ENCODE results near the gene ZNF174. TPM values are rescaled to one million over a fixed set of nuclear protein-coding genes. Genes with fewer than 3 reads are reported as not detected.

Gene ZNF174
- total RNA-seq: 6.2 and 9.5 TPM in 2 replicates

DNA sequence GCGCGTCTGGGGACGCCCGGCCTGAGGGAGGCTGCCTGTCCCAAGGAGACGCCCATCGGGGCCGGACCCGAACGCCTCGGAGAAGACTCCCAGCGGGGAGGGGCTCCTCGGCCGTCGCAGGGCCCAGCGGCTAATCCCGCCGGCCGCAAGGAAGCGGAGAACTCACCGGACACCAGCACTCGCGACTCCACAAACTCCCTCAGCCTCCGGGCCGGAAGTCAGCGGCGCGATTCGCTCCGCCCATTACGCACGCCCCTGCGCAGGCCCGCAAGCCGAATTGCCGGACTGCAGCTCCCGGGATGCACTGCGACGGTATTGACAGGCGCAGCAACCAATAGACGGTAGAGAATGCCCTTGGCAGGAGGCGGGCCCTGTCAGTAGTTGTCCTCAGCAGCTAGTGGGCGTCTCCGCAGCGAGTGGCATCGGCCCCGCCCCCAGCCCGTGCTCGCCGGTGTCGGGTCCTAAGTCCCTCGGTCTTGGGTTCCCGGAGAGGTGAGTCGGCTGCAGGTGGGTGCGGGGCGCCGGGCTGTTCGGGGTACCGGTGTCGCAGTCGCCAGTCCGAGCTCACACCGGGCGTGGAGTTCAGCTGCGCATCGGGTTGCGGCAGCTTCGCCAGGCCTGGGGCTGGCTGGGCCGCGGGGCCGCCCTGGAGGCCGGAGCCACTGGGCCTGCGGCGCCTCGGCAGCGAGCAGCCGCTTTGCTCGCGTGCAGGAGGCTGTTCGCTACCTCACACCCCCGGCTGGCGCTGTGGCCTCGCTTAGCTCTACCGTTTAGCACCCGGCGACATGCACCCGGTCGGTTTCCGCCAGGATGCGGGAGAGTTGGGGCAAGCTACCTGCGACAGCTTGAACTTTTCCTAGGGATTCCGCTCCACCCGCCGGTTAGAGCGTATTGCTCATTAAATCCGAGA is at the start of gene ZNF174, which contains the start of gene ZSCAN32:
ZNF174 (plus strand) TSS at position 437 of the 910 bp plus-strand sequence. CDS start 790 bp downstream, outside the sequence.
ZSCAN32 (minus strand) TSS at position 226 of the 910 bp plus-strand sequence. CDS start 3,447 bp downstream, outside the sequence.

GRCh38 chr16:3355589-3355988 is 45.4 kb upstream of the ZNF174 start, which contains the start of gene OR2C1:
Gene OR2C1, plus strand, starts transcription at chr16:3355889. Its CDS starts 52 bp downstream, at chr16:3355941.

DNA sequence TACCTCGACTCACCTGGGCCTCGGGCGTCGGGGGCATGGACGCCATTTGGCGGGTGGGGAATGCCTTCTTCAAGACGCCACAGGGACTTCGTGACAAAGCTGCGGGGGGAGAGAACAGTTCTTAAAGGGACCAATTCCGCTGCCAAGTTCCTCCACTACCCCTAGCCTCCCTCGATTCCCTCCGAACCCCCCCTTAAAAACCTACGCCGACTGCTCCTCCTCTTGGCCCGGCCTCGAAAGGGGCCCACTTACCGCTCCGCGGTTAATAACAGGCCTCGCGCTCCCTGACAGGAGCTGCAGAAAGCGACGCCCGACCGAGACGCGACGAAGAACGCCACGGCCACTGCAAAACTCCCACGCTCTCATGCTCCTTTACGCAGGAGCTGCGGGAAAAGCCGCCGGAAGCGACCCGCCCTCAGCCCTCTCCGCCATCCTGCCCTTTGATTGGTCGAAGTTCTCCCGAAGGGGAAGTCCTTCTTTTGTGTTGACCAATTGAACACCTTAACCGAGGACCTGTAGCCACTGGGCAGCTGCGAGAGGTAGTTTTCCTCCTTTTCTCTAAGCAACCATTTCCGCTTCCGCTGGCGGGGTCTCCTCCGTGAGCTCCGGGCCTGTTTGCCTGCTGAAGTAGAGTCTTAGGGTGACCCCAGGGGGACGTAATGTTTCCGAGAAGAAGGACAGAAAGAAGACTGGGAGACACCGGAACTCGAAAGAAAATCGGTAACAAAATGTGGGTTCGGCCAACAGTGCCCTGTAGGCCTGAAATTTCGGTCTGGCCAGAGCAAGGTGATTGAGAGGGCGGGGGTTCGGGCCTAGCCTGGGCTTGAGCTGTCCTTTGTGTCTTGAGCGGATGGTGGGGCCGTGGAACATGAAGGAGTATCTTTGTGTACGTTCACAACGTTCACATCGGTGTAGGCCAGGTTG is 42.4 kb downstream of the ZNF174 start, which contains the start of the genes NAA60 and ZNF597:
NAA60 (plus strand) TSS at position 573 of the 924 bp plus-strand sequence. CDS start 32,548 bp downstream, outside the sequence.
ZNF597 (minus strand) TSS at position 397 of the 924 bp plus-strand sequence; CDS start at position 46, 351 bp downstream.

Other genes with a start within 250 kb of the ZNF174 start
- gene OR1F1, start 213.0 kb upstream of the ZNF174 start, total RNA-seq: 0.13 and 1.9 TPM in 2 replicates
- 5.8 and 6.4 TPM in 2 replicates for gene ZNF200, start 166.1 kb upstream of the ZNF174 start, total RNA-seq
- gene MEFV, start 144.6 kb upstream of the ZNF174 start, total RNA-seq: not detected in 2 replicates
- 23.6 and 27.9 TPM in 2 replicates for gene ZNF263, start 117.7 kb upstream of the ZNF174 start, total RNA-seq
- 0.73 and 1.5 TPM in 2 replicates for gene TIGD7, start 95.8 kb upstream of the ZNF174 start, total RNA-seq
- gene ZNF75A, start 95.7 kb upstream of the ZNF174 start, total RNA-seq: 9.8 and 10.7 TPM in 2 replicates
- not detected in 2 replicates for gene OR2C1, start 45.3 kb upstream of the ZNF174 start, total RNA-seq
- 6.1 and 6.9 TPM in 2 replicates for gene ZSCAN32, start 211 bp upstream of the ZNF174 start, total RNA-seq
- 1.3 and 1.5 TPM in 2 replicates for gene ZNF597, start 42.3 kb downstream of the ZNF174 start, total RNA-seq
- gene NAA60, start 42.5 kb downstream of the ZNF174 start, total RNA-seq: 19.7 and 55.0 TPM in 2 replicates
- gene C16orf90, start 94.3 kb downstream of the ZNF174 start, total RNA-seq: not detected in 2 replicates
- 7.6 and 8.7 TPM in 2 replicates for gene CLUAP1, start 99.8 kb downstream of the ZNF174 start, total RNA-seq
- 1.6 and 1.7 TPM in 2 replicates for gene NLRC3, start 176.2 kb downstream of the ZNF174 start, total RNA-seq
- gene SLX4, start 210.4 kb downstream of the ZNF174 start, total RNA-seq: 4.6 and 5.4 TPM in 2 replicates